Parathyroid adenoma (tissue), 2 donors: ENCODE data around the gene SLC39A11.
"Not testable (repeated sequence)": the region's sequence is repeated elsewhere in the genome, so short reads cannot be mapped to it uniquely, and the experiment has no call there.

Experiments
- H2AFZ ChIP-seq: fragments of 300-600 bp; sonication (generic); one replicate; pipeline ENCODE4 v1.7.0; 2017; ENCODE audit warnings: antibody characterized with exemption, mild to moderate bottlenecking
- H3K27ac ChIP-seq: fragments of 300-600 bp; sonication (generic); one replicate; pipeline ENCODE4 v1.7.0; 2017
- H3K27me3 ChIP-seq: fragments of 300-600 bp; sonication (generic); one replicate; pipeline ENCODE4 v1.7.0; 2017; ENCODE audit warnings: low read length; ENCODE audit not compliant: control insufficient read depth, insufficient read depth
- H3K36me3 ChIP-seq: fragments of 300-600 bp; sonication (generic); one replicate; pipeline ENCODE4 v1.7.0; 2017; ENCODE audit warnings: low read length; ENCODE audit not compliant: control insufficient read depth, insufficient read depth
- H3K4me1 ChIP-seq: fragments of 300-600 bp; sonication (generic); one replicate; pipeline ENCODE4 v1.7.0; 2017; ENCODE audit warnings: control low read depth
- H3K4me2 ChIP-seq: fragments of 300-600 bp; sonication (generic); one replicate; pipeline ENCODE4 v1.7.0; 2017; ENCODE audit warnings: low read length
- H3K4me3 ChIP-seq: fragments of 300-600 bp; sonication (generic); one replicate; pipeline ENCODE4 v1.7.0; 2017; ENCODE audit warnings: low read depth, low read length
- H3K79me2 ChIP-seq: fragments of 300-600 bp; sonication (generic); one replicate; pipeline ENCODE4 v1.7.0; 2017; ENCODE audit warnings: control low read depth
- H3K9ac ChIP-seq: fragments of 300-600 bp; sonication (generic); one replicate; pipeline ENCODE4 v1.7.0; 2017; ENCODE audit warnings: mild to moderate bottlenecking
- H3K9me3 ChIP-seq: fragments of 300-600 bp; sonication (generic); one replicate; pipeline ENCODE4 v1.7.0; 2017; ENCODE audit warnings: low read length; ENCODE audit not compliant: control insufficient read depth
- CTCF ChIP-seq: fragments of 300-600 bp; sonication (generic); IDR thresholded peaks from one replicate; pipeline ENCODE4 v1.7.0; 2017; ENCODE audit warnings: antibody characterized with exemption, mild to moderate bottlenecking
- donor health status: primary hyperparathyroidism.

SLC39A11 gene

GRCh38 chr17:72900654-72900971, 191.9 kb downstream of the SLC39A11 start:
- Histone ChIP-seq H3K4me1 (no peaks in the 10 kb centered on the region), H3K4me3 (no peak overlapping the region), H3K9ac (no peak overlapping the region), H3K4me2 (no peak overlapping the region), H3K27ac (no peak overlapping the region), H3K9me3 (no peaks in the 10 kb centered on the region), H3K36me3 (no peaks in the 10 kb centered on the region), H3K79me2 (no peaks in the 10 kb centered on the region), H3K27me3 (no peaks in the 10 kb centered on the region), H2AFZ (no peak overlapping the region)
- no peak for TF ChIP-seq CTCF

GRCh38 chr17:72898725-72899124, 193.8 kb downstream of the SLC39A11 start:
- Histone ChIP-seq H3K4me2 (no peak overlapping the region), H3K36me3 (no peaks in the 10 kb centered on the region), H3K9ac (no peak overlapping the region), H3K9me3 (no peaks in the 10 kb centered on the region), H3K4me3 (no peak overlapping the region), H3K27me3 (no peaks in the 10 kb centered on the region), H3K79me2 (no peaks in the 10 kb centered on the region), H3K27ac (no peak overlapping the region), H2AFZ (no peak overlapping the region), H3K4me1 (no peaks in the 10 kb centered on the region)
- TF ChIP-seq CTCF = no peak

- H3K27me3 ChIP-seq, H3K79me2 ChIP-seq, H3K9ac ChIP-seq, H3K9me3 ChIP-seq, H2AFZ ChIP-seq, H3K27ac ChIP-seq, H3K4me1 ChIP-seq, H3K4me2 ChIP-seq, H3K36me3 ChIP-seq, H3K4me3 ChIP-seq: not testable (repeated sequence)
Measured at GRCh38 chr17:72896288-72896687, 196.2 kb downstream of the SLC39A11 start.

- Histone ChIP-seq H3K4me1 (no peaks in the 10 kb centered on the region), H3K4me3 (no peak overlapping the region), H2AFZ (no peak overlapping the region), H3K27me3 (no peaks in the 10 kb centered on the region), H3K9ac (no peak overlapping the region), H3K9me3 (no peaks in the 10 kb centered on the region), H3K79me2 (no peaks in the 10 kb centered on the region), H3K4me2 (no peak overlapping the region), H3K36me3 (no peaks in the 10 kb centered on the region), H3K27ac (no peak overlapping the region)
- no peak for TF ChIP-seq CTCF
Measured at GRCh38 chr17:72891627-72892026, 200.9 kb downstream of the SLC39A11 start.

- no peak overlapping the region for H3K4me3 ChIP-seq
- H3K27me3 ChIP-seq = no peaks in the 10 kb centered on the region
- no peaks in the 10 kb centered on the region for H3K4me1 ChIP-seq
- no peak overlapping the region for H3K27ac ChIP-seq
- no peaks in the 10 kb centered on the region for H3K79me2 ChIP-seq
- H3K4me2 ChIP-seq = no peak overlapping the region
- no peaks in the 10 kb centered on the region for H3K36me3 ChIP-seq
- H3K9me3 ChIP-seq = no peaks in the 10 kb centered on the region
- no peak for TF ChIP-seq CTCF
- H2AFZ ChIP-seq = no peak overlapping the region
- H3K9ac ChIP-seq = no peak overlapping the region
Measured at GRCh38 chr17:72890711-72891110, 201.8 kb downstream of the SLC39A11 start.
